SK-N-MC (cell line): ENCODE results near the gene FOXP3.

ENCODE experiments used
- EZH2 ChIP-seq: fragments of 200-600 bp; sonication (generic); IDR thresholded peaks from one replicate; pipeline ENCODE4 v1.6.1; 2017; ENCODE audit warnings: antibody characterized with exemption
- FOXP2 ChIP-seq: optimal IDR thresholded peaks from 2 replicates; pipeline ENCODE3; 2011; ENCODE audit warnings: mild to moderate bottlenecking, moderate library complexity; ENCODE audit not compliant: insufficient read depth; ENCODE audit errors: extremely low read length, control extremely low read depth
- POLR2AphosphoS5 ChIP-seq: IDR thresholded peaks from 2 replicates; pipeline ENCODE4 v1.6.1; 2012; ENCODE audit warnings: mild to moderate bottlenecking, low read depth, low read length, borderline replicate concordance

DNA sequence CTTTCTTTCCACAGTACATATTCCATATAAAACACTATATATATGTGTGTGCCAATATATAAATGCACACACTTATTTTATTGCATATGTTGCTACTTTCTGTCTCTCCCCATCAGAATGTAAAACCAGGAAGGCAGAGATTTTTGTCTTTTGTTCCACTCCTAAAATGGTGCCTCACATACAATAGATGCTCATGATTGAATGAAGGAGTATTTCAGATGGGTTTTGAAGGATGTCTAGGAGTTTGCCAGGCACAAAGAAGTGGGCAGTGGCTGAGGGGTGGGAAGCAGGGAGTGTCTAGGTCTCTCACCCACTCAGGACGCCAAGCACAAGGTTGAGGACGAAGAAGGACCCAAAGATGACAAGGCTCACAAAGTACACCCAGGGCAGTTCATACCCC, 36.8 kb downstream of the FOXP3 start:
- TF ChIP-seq POLR2AphosphoS5: no peak
- no peak for TF ChIP-seq EZH2
- TF ChIP-seq FOXP2: no peak
